HG03175 (cell line): Measurements from ENCODE around the gene POLA1.

Source experiments
- ATAC-seq: cut with Tn5 transposase; IDR thresholded peaks from one replicate; pipeline ENCODE4 v1.9.1; 2021; ENCODE audit warnings: mild to moderate bottlenecking, moderate library complexity; ENCODE audit not compliant: unreplicated experiment

POLA1 gene

GRCh38 chrX:25006586-25007058 is 312.9 kb downstream of the POLA1 start:
- no peak for ATAC-seq

GRCh38 chrX:25007059-25008053 is 313.6 kb downstream of the POLA1 start:
- no peak for ATAC-seq

GRCh38 chrX:25009407-25009806 is 315.7 kb downstream of the POLA1 start:
- no peak for ATAC-seq

GRCh38 chrX:25010784-25011588 is 317.3 kb downstream of the POLA1 start:
- no peak for ATAC-seq

- ATAC-seq: no peak
These were observed 318.1 kb downstream of the POLA1 start for GRCh38 chrX:25011589-25012432.

GRCh38 chrX:25012433-25012735 is 318.7 kb downstream of the POLA1 start:
- ATAC-seq: no peak

- ATAC-seq: no peak
These were observed 319.3 kb downstream of the POLA1 start for GRCh38 chrX:25012793-25013631.

- ATAC-seq: no peak
These were observed 320.1 kb downstream of the POLA1 start for GRCh38 chrX:25013632-25014365.

GRCh38 chrX:25014366-25014838 is 320.7 kb downstream of the POLA1 start:
- ATAC-seq: no peak

- peak; percentile 56 for ATAC-seq
These were observed 322.0 kb downstream of the POLA1 start, which contains the start of gene ARX for GRCh38 chrX:25015486-25016360. Gene ARX, minus strand, starts transcription at chrX:25015965. Its CDS starts 228 bp downstream, at chrX:25015737.

GRCh38 chrX:25016361-25016671 is 322.6 kb downstream of the POLA1 start:
- ATAC-seq: no peak

- no peak for ATAC-seq
These were observed 323.4 kb downstream of the POLA1 start for GRCh38 chrX:25016938-25017598.

- ATAC-seq: no peak
These were observed 324.0 kb downstream of the POLA1 start for GRCh38 chrX:25017667-25018247.

GRCh38 chrX:25018682-25019081 is 325.0 kb downstream of the POLA1 start:
- ATAC-seq: no peak

GRCh38 chrX:25019707-25020390 is 326.1 kb downstream of the POLA1 start:
- ATAC-seq: no peak

- ATAC-seq: peak; percentile 25
These were observed 326.7 kb downstream of the POLA1 start for GRCh38 chrX:25020391-25020904.
